ENCODE data around the gene IL13RA2.

The IL13RA2 gene

GRCh38 chrX:115017455-115017854, at the start of gene IL13RA2:
Gene IL13RA2, minus strand, starts transcription at chrX:115017616. Its CDS starts 347 bp downstream, at chrX:115017269.
- DNase-seq, result no peak

- no peak for DNase-seq
These were observed 47.9 kb upstream of the IL13RA2 start for GRCh38 chrX:115065304-115065703.

- no peak for DNase-seq
These were observed 42.6 kb upstream of the IL13RA2 start for GRCh38 chrX:115060013-115060412.

GRCh38 chrX:115058276-115058675, 40.9 kb upstream of the IL13RA2 start:
- DNase-seq, result no peak

- DNase-seq, result no peak
These were observed 37.5 kb upstream of the IL13RA2 start for GRCh38 chrX:115054876-115055275.

GRCh38 chrX:115053223-115053622, 35.8 kb upstream of the IL13RA2 start:
- DNase-seq, result no peak

- DNase-seq, result no peak
These were observed 30.3 kb upstream of the IL13RA2 start for GRCh38 chrX:115047715-115048114.

GRCh38 chrX:115047181-115047580, 29.8 kb upstream of the IL13RA2 start:
- no peak for DNase-seq

- DNase-seq, result no peak
These were observed 23.0 kb upstream of the IL13RA2 start for GRCh38 chrX:115040417-115040816.

GRCh38 chrX:115038406-115038805, 21.0 kb upstream of the IL13RA2 start:
- DNase-seq, result no peak

GRCh38 chrX:115036029-115036428, 18.6 kb upstream of the IL13RA2 start:
- no peak for DNase-seq

GRCh38 chrX:115031989-115032388, 14.6 kb upstream of the IL13RA2 start:
- DNase-seq, result no peak

- no peak for DNase-seq
These were observed 13.2 kb upstream of the IL13RA2 start for GRCh38 chrX:115030625-115031024.

- DNase-seq, result no peak
These were observed 12.6 kb upstream of the IL13RA2 start for GRCh38 chrX:115029869-115030570.

GRCh38 chrX:115029440-115029839, 12.0 kb upstream of the IL13RA2 start:
- no peak for DNase-seq

GRCh38 chrX:115023811-115024210, 6.4 kb upstream of the IL13RA2 start:
- DNase-seq, result no peak

GRCh38 chrX:115023139-115023538, 5.7 kb upstream of the IL13RA2 start:
- no peak for DNase-seq

- no peak for DNase-seq
These were observed 3.7 kb upstream of the IL13RA2 start for GRCh38 chrX:115021121-115021520.

GRCh38 chrX:115018944-115019343, 1.5 kb upstream of the IL13RA2 start:
- no peak for DNase-seq

- no peak for DNase-seq
These were observed 728 bp upstream of the IL13RA2 start for GRCh38 chrX:115018040-115018647.

GRCh38 chrX:115013705-115014104, 3.7 kb downstream of the IL13RA2 start:
- no peak for DNase-seq

- DNase-seq, result no peak
These were observed 6.0 kb downstream of the IL13RA2 start for GRCh38 chrX:115011428-115011827.

- DNase-seq, result no peak
These were observed 17.5 kb downstream of the IL13RA2 start for GRCh38 chrX:114999906-115000305.

GRCh38 chrX:114997779-114998178, 19.6 kb downstream of the IL13RA2 start:
- no peak for DNase-seq

Data from NCI-H1417 treated with DMSO at 0.1 percent for 48 hours (cell line).